ENCODE results near the gene TRIM38.

TRIM38 gene

DNA sequence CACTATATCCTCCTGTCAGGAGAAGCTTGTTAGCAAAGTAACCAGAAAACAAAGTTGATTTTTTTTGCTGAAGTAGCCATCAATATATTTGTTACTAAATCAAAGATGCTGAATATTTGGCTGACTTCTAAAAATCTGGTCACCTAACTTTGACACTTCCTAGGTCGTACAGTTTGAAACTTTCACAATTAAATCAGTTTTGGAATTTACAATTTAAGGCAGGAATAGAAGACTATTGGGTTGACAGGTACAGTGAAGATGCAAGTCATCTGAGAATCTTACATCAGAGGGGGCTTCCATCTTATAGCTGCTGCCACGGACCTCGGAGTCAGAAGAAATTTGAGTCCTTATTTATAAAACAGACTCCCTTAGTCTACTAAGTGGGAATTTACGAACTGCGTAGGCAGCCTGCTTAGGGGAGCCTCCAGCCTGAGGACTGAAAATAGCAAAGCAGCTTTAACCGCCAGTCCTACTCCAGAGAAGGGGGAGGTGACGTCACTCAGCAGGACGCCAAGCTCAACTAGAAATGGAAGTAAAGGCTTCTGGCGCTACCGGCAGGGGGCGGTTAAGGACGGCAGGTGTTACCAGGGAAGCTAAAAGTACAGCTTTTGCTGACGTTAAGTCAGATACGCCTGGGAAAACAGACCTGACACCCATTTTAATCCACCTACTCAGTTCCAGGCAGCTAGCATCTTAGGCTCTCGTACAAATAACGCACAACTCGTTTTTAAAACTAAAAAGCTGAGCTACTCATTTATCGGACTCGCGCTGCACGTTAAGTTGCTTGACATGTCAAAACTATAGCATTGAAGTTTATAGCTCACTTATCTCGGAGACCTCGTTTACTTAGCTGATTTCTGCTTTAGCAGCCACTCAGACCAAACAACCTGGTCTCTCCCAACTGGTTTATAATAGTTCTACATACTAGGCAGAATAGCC is 63.6 kb downstream of the TRIM38 start:
- peak; percentile 50 to 87 (median 64) for DNase-seq (ENCODE audit: low read depth in 4 of 4, low spot score in 1 of 4)

DNA sequence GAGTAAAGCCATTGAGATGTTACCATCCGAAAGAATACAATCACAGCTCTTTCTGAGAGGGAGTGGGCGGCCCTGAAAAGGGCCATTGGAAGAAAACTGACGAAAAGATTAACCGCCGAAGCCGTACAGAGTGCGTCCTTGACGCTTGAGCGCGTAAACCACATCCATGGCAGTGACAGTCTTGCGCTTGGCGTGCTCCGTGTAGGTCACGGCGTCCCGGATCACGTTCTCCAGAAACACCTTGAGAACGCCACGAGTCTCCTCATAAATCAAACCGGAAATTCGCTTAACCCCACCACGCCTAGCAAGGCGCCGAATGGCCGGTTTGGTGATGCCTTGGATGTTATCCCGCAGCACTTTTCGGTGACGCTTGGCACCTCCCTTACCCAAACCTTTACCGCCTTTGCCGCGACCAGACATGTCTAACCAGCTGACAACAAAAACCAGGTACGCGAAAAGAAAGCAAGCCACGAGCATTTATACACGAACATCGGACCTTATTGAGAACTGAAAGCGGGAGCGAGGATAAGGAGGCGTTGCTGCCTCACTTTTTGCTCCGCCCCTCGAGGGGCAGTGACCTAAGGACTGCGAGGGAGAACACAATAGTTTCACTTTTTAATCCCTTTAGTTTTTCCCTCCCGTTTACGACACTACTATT is 64.4 kb downstream of the TRIM38 start:
- DNase-seq (ENCODE audit: low read depth in 4 of 4, low spot score in 1 of 4): peak; percentile 74 to 89 (median 83)

DNA sequence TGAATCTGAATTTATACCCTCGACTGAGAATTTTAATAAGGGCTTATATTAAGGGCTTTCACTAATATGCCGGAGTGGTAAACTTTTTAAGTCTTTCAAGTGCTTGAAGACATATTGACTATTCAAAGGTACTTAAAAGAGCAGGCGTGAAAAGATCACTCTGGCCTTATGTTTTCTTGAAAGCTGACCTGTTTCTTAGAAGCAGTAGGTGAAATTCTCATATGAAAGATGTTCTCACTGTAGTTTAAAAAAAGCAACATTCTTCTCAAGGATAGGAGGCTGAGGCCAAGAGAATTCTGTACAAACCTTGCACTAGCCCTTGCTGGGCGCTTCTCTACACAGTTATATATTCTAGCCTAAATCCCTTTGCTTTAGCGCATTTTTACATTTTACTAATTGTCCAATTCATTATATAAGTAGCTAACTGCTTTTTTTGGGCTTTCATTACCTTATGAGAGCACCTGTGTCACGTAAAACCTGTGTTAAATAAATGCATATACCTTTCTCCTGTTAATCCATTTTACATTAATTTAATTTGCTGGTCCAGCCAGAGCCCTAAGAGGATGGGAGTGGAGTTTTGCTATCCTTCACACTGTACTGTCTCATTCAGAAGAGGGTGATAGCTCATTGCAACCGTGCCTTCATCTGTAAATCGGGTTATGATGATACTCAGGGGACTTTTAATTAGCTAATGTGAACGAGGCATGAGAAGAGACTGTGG is 65.0 kb downstream of the TRIM38 start:
- DNase-seq (ENCODE audit: low read depth in 4 of 4, low spot score in 1 of 4): no peak

DNA sequence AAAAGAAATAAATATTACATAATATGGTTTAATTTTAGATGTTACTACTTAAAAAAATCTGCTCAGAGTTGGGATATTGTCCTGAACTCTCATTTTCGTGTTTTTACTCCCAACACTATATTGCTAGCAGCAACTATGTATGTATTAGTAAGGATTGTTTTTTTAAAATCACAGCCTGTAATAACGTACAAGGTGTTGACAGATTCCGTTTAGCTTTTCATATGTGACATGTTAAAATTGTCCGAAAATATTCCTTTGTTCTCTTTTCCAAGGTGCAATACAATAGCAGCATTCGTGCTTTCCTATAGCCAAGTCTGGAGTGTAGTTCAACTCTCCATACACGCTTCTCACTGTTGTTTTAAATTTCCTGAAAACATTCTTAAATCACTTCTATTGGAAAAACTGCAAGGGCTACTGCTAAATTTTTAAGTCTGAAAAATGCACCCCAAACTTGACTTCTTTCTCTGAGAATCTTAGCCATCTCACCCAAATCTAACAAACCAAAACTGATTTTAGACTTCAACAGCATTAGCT is 65.7 kb downstream of the TRIM38 start:
- DNase-seq (ENCODE audit: low read depth in 4 of 4, low spot score in 1 of 4): no peak

DNA sequence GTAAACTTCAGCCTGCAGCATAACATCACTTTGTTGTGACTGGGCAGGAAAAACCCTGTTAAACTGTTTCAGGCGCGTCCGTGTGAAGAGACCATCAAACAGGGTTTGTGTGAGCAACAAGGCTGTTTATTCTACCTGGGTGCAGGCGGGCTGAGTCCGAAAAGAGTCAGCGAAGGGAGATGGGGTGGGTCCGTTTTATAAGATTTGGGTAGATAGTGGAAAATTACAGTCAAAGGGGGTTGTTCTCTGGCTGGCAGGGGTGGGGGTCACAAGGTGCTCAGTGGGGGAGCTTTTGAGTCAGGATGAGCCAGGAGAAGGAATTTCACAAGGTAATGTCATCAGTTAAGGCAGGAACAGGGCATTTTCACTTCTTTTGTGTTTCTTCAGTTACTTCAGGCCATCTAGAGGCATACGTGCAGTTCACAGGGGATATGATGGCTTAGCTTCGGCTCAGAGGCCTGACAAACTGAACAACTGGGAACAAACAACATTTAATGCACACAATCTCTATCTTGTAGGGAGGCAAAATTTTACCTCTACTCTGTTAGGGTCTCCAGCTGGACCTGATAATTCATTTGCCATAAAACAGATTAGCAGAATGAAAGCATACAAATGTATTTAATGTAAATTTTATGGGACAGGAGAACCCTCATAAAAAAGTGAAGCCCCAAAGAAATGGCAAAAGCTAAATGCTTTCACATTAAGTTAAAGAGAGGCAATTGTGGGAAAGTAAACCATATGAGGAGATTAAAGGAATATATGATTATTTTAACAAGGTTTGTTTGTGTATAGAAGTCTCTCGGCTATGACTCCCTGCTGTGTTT is 66.4 kb downstream of the TRIM38 start:
- DNase-seq (ENCODE audit: low read depth in 4 of 4, low spot score in 1 of 4): no peak

DNA sequence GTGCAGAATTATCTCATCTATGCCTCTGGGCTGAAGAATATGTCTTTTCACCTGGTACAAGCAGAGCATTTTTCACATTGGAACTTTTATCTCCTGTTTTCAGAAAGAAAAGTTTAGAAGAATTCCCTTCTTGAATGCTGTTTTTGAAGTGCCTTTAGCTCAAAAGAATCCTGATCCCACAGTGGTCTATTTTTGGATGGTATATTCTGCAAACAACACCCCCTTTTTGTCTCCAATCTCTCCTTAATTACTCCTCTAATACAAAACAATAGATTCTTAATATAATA is 66.9 kb downstream of the TRIM38 start:
- DNase-seq (ENCODE audit: low read depth in 4 of 4, low spot score in 1 of 4): no peak

DNA sequence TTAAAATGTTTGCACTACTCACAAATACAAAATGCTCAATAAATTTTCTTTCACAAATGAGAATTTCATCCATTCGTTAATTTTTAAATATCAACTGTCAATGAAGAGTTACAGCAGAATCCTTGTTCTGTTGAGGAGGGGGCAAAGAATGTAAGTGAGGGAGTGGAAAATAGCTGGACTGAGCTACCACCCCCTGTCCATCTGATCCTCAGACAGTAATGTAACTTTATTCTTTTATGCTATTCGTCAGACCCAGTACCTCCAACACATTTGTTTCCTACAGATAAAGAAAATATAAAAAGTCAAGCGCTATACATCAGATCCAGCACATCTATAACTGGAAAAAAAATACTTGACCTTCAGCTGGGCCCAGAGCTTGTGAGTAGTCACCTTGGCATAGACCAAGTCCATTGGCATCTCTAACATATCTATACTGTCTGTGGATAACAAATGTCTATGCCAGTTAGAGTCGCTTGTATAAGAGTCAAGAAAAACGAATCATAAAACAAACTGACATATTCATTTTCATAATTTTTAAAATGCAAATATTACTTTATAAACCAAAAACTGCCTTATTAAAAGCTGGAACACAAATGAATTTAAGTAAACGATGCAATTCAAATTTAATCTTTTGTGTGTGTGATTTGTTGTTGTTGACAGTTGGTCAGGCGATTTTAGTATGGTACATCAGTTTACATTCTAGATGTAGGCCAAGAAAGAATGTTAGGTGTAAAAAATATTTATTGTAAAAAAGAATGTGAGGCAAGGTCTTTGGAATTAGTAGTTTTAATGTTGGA is 67.5 kb downstream of the TRIM38 start:
- DNase-seq (ENCODE audit: low read depth in 4 of 4, low spot score in 1 of 4): no peak

DNA sequence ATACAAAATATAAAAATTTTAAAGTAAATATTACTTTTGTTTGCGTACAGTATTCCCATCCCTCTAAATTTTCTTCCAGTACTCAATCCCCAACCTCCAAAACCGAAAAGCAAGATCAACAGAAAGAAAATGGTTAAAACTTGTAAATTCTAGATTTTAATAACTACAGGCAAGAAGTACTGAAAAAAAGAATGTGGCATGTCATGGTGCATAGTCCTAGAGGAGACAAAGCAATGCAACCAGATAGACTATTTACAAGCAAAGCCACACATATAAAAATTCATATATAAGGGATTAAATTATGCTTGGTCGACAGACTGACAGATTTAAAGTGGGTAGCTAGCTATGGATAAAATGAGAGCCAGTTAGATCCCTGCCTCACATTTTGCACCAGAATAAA is 68.1 kb downstream of the TRIM38 start:
- DNase-seq (ENCODE audit: low read depth in 4 of 4, low spot score in 1 of 4): no peak

DNA sequence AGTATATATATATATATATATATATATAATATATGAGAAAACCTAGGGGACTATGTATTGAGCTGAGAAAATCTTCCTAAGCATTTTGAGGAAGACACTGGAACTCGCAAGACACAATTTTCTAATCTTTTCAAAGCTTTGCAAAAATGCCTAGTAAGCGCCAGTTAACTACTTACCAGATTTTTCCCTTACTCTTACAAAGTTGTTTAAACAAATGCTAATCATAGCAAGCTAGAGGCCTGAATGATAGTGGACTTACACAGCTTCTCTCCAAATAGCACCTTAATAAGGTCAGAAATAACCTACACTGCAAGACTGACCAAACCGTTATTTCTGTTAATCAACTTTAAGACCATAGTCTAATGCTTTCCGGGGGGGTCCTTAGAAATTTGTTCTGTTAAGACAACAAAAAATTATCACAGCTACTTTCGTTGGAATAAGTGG is 68.6 kb downstream of the TRIM38 start:
- DNase-seq (ENCODE audit: low read depth in 4 of 4, low spot score in 1 of 4): no peak

DNA sequence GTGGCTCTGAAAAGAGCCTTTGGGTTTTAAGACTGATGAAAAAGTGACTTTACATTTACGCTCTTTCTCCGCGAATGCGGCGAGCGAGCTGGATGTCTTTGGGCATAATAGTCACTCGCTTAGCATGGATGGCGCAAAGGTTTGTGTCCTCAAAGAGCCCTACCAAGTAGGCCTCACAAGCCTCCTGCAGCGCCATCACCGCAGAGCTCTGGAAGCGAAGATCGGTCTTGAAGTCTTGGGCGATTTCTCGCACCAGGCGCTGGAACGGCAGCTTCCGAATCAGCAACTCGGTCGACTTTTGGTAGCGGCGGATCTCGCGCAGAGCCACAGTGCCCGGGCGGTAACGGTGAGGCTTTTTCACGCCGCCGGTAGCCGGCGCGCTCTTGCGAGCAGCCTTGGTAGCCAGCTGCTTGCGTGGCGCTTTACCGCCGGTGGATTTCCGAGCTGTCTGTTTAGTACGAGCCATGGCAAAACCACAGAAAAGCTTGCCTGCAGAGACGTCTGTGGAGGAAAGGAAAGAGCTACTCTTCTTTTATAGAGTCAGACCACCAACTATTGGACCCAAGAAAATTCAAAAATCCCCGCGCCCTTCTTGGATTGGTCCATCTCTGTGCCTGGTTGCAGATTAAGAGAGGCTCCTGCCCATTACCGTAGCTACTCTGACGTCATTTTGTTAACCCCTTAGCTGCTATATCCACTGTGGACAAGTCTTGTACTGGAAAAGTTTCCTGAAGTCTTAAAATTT is 69.2 kb downstream of the TRIM38 start:
- peak in 1 of 4 experiments; percentile 67 for DNase-seq (ENCODE audit: low read depth in 4 of 4, low spot score in 1 of 4)

DNA sequence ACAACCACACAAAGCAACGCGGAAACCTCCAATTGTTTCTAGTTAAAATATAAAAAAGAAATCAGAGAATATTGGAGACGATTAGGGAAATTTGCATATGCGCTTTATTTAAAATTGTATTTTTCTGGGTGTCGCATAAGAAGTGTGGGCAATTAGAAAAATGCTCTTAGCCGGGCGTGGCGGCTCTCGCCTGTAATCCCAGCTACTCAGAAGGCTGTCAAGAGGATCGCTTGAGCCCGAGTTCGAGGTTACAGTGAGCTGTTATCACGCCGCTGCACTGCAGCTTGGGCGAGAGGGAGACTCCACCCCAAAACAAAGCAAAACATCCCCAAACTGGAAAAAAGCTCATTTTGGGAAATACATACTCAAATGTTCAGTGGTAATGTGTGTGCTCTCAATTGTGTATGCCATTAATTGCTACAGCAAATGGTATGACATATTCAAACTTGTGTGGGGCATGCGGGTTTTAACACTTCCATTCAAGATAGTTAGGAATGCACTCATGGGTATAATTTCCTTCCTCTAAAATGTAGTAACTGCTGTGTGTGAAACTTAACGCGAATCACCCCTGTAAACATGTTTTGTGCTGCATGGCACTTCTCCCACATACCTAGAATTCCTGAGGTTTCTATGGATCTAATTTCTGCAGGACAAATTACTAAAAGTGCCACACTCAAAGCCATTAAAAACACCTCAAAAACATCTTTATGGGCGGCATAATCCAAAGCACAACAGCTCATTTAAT is 69.9 kb downstream of the TRIM38 start:
- no peak for DNase-seq (ENCODE audit: low read depth in 4 of 4, low spot score in 1 of 4)

DNA sequence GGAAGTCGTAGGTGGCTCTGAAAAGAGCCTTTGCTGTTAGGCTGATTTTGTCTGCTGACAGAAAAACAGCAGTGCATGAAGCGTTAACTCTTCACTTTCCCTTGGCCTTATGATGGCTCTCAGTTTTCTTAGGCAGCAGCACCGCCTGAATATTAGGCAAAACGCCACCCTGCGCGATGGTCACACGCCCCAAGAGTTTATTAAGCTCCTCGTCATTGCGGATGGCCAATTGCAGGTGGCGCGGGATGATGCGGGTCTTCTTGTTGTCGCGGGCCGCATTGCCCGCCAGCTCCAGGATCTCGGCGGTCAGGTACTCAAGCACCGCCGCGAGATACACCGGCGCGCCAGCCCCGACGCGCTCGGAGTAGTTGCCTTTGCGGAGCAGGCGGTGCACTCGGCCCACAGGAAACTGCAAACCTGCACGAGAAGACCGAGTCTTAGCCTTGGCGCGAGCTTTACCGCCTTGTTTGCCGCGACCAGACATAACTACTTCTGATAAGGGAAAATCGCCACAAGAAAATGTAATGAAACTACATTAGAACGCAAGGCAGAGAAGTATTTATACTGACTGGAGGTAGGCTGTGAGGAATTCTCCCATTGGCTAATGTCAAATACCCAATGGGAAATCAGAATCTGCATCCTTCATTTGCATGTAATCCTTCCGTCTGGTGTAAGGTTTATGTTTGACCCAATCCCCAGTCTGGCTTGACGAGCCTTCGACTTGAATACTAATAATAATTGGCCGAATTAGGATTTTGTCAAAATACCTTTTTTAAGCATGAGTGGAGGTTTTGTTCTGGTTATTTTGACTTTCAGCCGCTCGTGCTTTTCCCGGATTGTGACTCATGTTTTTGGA is 70.7 kb downstream of the TRIM38 start:
- DNase-seq (ENCODE audit: low read depth in 4 of 4, low spot score in 1 of 4): no peak

DNA sequence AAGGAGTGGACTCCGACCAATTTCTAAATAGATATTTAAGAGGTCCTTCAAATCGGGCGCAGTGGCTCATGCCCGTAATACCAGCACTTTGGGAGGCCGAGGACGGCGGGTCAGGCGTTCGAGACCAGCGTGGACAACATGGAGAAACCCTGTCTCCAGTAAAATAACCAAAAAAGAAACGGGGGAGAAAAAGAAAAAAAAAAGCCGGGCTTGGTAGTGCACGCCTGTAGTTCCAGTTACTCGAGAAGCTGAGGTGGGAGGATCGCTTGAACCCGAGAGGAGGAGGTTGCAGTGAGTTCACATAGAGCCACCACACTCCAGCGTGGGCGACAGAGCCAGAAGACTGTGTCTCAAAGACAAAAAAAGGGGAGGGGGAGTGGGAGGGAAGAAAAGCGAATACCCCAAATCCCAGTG is 71.3 kb downstream of the TRIM38 start:
- DNase-seq (ENCODE audit: low read depth in 4 of 4, low spot score in 1 of 4): no peak

DNA sequence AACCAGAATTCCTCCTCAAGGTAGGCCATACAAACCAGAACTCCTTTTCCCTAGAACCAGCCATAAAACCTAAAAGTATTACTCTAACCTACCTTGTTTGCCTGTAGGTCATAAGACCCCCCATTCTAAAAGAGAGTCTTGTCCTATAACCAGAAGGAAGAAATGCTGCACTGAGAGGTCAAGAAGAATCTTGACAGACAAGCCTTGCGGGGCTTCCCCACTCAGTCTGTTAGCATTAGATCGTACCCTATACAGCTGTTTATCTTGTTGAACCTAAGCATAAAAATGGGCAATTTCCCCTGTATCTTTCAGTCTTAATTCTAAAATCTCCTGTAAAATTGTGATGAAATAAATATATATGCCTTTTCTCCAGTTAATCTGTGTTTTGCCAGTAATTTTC is 72.3 kb downstream of the TRIM38 start:
- DNase-seq (ENCODE audit: low read depth in 4 of 4, low spot score in 1 of 4): no peak
